GM23338 (cell line): ENCODE measurements around the gene DTX1. TPM values are rescaled to one million over a fixed set of nuclear protein-coding genes. Genes with fewer than 3 reads are reported as not detected.

ENCODE experiments used
- ATAC-seq: fragments of 200-7000 bp; cut with Tn5 transposase; 3 replicates; pipeline ENCODE4 v1.9.1; 2020
- DNase-seq: peaks from one replicate; pipeline ENCODE4 v3.0.0-alpha.2; 2015; ENCODE audit warnings: low spot score
- H2AFZ ChIP-seq: fragments of 200-600 bp; sonication (generic); 2 replicates; pipeline ENCODE4 v1.8.0; 2016; ENCODE audit warnings: antibody characterized with exemption, mild to moderate bottlenecking, moderate library complexity
- H3F3A ChIP-seq: fragments of 200-600 bp; sonication (generic); replicated peaks from 2 replicates; pipeline ENCODE4 v1.8.0; 2017; ENCODE audit warnings: antibody characterized with exemption, mixed run types, low read depth
- H3K27ac ChIP-seq: fragments of 200-600 bp; sonication (generic); 2 replicates; pipeline ENCODE4 v1.6.1; 2016; ENCODE audit warnings: low read depth
- H3K27me3 ChIP-seq: fragments of 200-600 bp; sonication (generic); 2 replicates; pipeline ENCODE4 v1.8.0; 2016; ENCODE audit warnings: mild to moderate bottlenecking, mixed run types, moderate library complexity; ENCODE audit not compliant: insufficient read depth
- H3K36me3 ChIP-seq: fragments of 200-600 bp; sonication (generic); 2 replicates; pipeline ENCODE4 v1.8.0; 2016; ENCODE audit warnings: mild to moderate bottlenecking; ENCODE audit not compliant: insufficient read depth
- H3K4me1 ChIP-seq: fragments of 200-600 bp; sonication (generic); 2 replicates; pipeline ENCODE4 v1.8.0; 2016; ENCODE audit warnings: mild to moderate bottlenecking, moderate library complexity; ENCODE audit not compliant: insufficient read depth
- H3K4me2 ChIP-seq: fragments of 200-600 bp; sonication (generic); 2 replicates; pipeline ENCODE4 v1.7.1; 2017; ENCODE audit warnings: mixed run types
- H3K4me3 ChIP-seq: fragments of 200-600 bp; sonication (generic); 2 replicates; pipeline ENCODE4 v1.6.1; 2016; ENCODE audit warnings: mixed run types
- H3K79me2 ChIP-seq: fragments of 200-600 bp; sonication (generic); replicated peaks from 2 replicates; pipeline ENCODE4 v1.8.0; 2017; ENCODE audit warnings: mild to moderate bottlenecking; ENCODE audit not compliant: insufficient read depth
- H3K9me2 ChIP-seq: fragments of 200-600 bp; sonication (generic); 2 replicates; pipeline ENCODE4 v1.8.0; 2017; ENCODE audit not compliant: insufficient read depth
- H4K20me1 ChIP-seq: fragments of 200-600 bp; sonication (generic); replicated peaks from 2 replicates; pipeline ENCODE4 v1.8.0; 2017; ENCODE audit warnings: mild to moderate bottlenecking; ENCODE audit not compliant: insufficient read depth
- H3K27ac Mint-ChIP-seq: 2 replicates; pipeline ENCODE4 v1.8.0; 2020; ENCODE audit warnings: inconsistent platforms, mild to moderate bottlenecking, moderate library complexity, mixed read lengths
- H3K27me3 Mint-ChIP-seq: 3 replicates; pipeline ENCODE4 v1.8.0; 2022; ENCODE audit warnings: low read depth, mild to moderate bottlenecking, moderate library complexity, mixed read lengths, inconsistent platforms; ENCODE audit not compliant: insufficient read depth, poor library complexity
- H3K36me3 Mint-ChIP-seq: 3 replicates; pipeline ENCODE4 v1.8.0; 2021; ENCODE audit warnings: low read depth, mild to moderate bottlenecking, inconsistent platforms, moderate library complexity, mixed read lengths
- H3K4me1 Mint-ChIP-seq: 3 replicates; pipeline ENCODE4 v1.8.0; 2020; ENCODE audit warnings: mild to moderate bottlenecking, inconsistent platforms, mixed read lengths
- H3K4me3 Mint-ChIP-seq: 3 replicates; pipeline ENCODE4 v1.8.0; 2021; ENCODE audit warnings: moderate library complexity, mild to moderate bottlenecking, inconsistent platforms, mixed read lengths
- H3K9me3 Mint-ChIP-seq: 3 replicates; pipeline ENCODE4 v1.8.0; 2020; ENCODE audit warnings: moderate library complexity, mild to moderate bottlenecking, inconsistent platforms, mixed read lengths
- POLR2AphosphoS5 ChIP-seq: IDR thresholded peaks from 2 replicates; pipeline ENCODE4 v1.6.1; 2016; ENCODE audit warnings: antibody characterized with exemption, low read depth
- polyA plus RNA-seq: library from polyadenylated mRNA; unstranded; fragments of >200 nt; fragmentation: Nextera tagmentation; extraction: Ambion mirVana; gene quantifications from 2 replicates; pipeline ENCODE4 v1.2.1, GENCODE V29; 2016
- total RNA-seq: library from RNA; depleted of rRNA; stranded (reverse); fragments of >200 nt; shearing (Covaris generic); gene quantifications from 2 replicates; pipeline ENCODE4 v1.2.3, GENCODE V29; 2014
- TF ChIP-seq, protein P1 (sequence below), 2 experiments: fragments of 200-600 bp in 1 of 2; sonication (generic) in 1 of 2; conservative IDR thresholded peaks; 2 replicates each; pipeline versions ENCODE4 v1.5.1 to v1.6.1; 2016 to 2017; ENCODE audit warnings: antibody characterized with exemption in 2 of 2, low read depth in 2 of 2, mild to moderate bottlenecking in 2 of 2, moderate library complexity in 1 of 2
- TF ChIP-seq, protein P2 (sequence below): fragments of 250-450 bp; sonication (Bioruptor Pico); IDR thresholded peaks from 2 replicates; pipeline ENCODE4 v1.5.0; 2020; ENCODE audit warnings: mild to moderate bottlenecking, moderate library complexity

Gene DTX1
- total and polyA plus RNA-seq, 2 experiments from 2014 or later = 1.6 to 9.0 TPM

DNA sequence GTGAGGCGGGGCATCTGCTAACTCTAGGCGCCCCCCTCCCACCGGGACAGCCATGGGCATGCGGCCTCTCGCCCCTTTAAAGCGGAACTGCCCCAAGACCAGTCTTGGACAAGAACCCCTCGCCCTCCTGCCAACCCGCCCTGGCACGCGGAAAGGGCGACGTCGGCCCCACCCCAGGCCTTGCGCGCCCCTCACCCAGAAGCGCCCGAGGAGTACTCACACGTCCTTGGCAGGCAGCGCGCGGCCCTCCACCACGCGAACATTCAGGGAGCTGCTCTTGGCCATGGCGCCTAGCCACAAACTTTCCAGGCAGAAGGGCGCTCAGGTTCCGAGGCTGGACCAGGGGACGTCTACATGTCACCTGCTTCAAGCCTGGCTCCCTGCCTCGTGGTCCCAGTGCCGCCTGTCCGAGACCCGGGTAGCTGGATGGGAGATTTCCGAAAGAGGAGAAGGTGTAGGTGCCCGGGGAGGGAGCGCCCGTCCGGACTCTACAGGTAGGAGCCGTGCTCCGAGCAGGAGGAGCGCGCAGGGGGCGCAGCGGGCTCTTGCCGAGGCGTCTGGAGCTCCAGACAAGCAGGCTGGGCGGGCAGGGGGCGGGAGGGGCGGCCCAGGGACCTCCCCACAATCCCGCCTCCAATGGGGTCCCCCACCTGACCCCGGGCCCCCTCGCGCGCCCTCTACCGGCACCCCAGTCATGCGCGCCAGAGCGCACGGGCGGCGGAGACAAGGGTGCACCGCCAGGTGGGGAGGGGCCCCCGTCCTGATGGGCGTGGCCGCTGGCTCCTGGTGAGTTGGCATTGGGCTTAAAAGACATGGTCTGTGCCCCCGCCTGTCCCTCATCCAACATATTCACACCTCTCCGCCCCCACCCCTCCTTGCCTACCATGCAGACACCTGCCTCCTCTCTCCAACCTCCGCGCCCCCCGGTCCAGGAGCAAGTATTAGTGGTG is 78.9 kb downstream of the DTX1 start, which contains the start of gene RASAL1:
Gene RASAL1 (minus strand): TSS at position 584 of the 950 bp plus-strand sequence. CDS start 299 bp downstream, at position 285.
- Mint-ChIP-seq H3K27ac (peak within 1 kb of the TSS; percentile 71), H3K36me3 (no peaks in the 10 kb centered on the region), H3K4me1 (peaks cover 19% of the 10 kb centered on the region), H3K9me3 (no peaks in the 10 kb centered on the region), H3K27me3 (peaks cover 21% of the 10 kb centered on the region), H3K4me3 (peak within 1 kb of the TSS; percentile 83)
- no peaks in the 10 kb centered on the region for H3K9me2 ChIP-seq
- H4K20me1 ChIP-seq = no peaks in the 10 kb centered on the region
- peak within 1 kb of the TSS; percentile 99 for H2AFZ ChIP-seq
- peak; percentile 88 for ATAC-seq
- no peaks in the 10 kb centered on the region for H3K79me2 ChIP-seq
- peak; percentile 92 for DNase-seq
- H3F3A ChIP-seq = 0 out of 2 replicates have a peak, but pooled peaks cover 4% of the 10 kb centered on the region
- H3K4me3 ChIP-seq = peak within 1 kb of the TSS; percentile 80
- no peaks in the 10 kb centered on the region for H3K36me3 ChIP-seq
- peaks cover 14% of the 10 kb centered on the region for H3K4me1 ChIP-seq
- H3K4me2 ChIP-seq = peak within 1 kb of the TSS; percentile 98
- no peak within 1 kb of the TSS for H3K27ac ChIP-seq
- peaks cover 8% of the 10 kb centered on the region for H3K27me3 ChIP-seq
- TF ChIP-seq, protein P1, sequence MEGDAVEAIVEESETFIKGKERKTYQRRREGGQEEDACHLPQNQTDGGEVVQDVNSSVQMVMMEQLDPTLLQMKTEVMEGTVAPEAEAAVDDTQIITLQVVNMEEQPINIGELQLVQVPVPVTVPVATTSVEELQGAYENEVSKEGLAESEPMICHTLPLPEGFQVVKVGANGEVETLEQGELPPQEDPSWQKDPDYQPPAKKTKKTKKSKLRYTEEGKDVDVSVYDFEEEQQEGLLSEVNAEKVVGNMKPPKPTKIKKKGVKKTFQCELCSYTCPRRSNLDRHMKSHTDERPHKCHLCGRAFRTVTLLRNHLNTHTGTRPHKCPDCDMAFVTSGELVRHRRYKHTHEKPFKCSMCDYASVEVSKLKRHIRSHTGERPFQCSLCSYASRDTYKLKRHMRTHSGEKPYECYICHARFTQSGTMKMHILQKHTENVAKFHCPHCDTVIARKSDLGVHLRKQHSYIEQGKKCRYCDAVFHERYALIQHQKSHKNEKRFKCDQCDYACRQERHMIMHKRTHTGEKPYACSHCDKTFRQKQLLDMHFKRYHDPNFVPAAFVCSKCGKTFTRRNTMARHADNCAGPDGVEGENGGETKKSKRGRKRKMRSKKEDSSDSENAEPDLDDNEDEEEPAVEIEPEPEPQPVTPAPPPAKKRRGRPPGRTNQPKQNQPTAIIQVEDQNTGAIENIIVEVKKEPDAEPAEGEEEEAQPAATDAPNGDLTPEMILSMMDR (conservative IDR thresholded peaks at IDR 0.05; ENCODE audit: low read depth in 2 of 2) = peak; percentile 57 to 85
- TF ChIP-seq POLR2AphosphoS5 = peak; percentile 59; the same call in 1 of the 2 replicates
- TF ChIP-seq, protein P2, sequence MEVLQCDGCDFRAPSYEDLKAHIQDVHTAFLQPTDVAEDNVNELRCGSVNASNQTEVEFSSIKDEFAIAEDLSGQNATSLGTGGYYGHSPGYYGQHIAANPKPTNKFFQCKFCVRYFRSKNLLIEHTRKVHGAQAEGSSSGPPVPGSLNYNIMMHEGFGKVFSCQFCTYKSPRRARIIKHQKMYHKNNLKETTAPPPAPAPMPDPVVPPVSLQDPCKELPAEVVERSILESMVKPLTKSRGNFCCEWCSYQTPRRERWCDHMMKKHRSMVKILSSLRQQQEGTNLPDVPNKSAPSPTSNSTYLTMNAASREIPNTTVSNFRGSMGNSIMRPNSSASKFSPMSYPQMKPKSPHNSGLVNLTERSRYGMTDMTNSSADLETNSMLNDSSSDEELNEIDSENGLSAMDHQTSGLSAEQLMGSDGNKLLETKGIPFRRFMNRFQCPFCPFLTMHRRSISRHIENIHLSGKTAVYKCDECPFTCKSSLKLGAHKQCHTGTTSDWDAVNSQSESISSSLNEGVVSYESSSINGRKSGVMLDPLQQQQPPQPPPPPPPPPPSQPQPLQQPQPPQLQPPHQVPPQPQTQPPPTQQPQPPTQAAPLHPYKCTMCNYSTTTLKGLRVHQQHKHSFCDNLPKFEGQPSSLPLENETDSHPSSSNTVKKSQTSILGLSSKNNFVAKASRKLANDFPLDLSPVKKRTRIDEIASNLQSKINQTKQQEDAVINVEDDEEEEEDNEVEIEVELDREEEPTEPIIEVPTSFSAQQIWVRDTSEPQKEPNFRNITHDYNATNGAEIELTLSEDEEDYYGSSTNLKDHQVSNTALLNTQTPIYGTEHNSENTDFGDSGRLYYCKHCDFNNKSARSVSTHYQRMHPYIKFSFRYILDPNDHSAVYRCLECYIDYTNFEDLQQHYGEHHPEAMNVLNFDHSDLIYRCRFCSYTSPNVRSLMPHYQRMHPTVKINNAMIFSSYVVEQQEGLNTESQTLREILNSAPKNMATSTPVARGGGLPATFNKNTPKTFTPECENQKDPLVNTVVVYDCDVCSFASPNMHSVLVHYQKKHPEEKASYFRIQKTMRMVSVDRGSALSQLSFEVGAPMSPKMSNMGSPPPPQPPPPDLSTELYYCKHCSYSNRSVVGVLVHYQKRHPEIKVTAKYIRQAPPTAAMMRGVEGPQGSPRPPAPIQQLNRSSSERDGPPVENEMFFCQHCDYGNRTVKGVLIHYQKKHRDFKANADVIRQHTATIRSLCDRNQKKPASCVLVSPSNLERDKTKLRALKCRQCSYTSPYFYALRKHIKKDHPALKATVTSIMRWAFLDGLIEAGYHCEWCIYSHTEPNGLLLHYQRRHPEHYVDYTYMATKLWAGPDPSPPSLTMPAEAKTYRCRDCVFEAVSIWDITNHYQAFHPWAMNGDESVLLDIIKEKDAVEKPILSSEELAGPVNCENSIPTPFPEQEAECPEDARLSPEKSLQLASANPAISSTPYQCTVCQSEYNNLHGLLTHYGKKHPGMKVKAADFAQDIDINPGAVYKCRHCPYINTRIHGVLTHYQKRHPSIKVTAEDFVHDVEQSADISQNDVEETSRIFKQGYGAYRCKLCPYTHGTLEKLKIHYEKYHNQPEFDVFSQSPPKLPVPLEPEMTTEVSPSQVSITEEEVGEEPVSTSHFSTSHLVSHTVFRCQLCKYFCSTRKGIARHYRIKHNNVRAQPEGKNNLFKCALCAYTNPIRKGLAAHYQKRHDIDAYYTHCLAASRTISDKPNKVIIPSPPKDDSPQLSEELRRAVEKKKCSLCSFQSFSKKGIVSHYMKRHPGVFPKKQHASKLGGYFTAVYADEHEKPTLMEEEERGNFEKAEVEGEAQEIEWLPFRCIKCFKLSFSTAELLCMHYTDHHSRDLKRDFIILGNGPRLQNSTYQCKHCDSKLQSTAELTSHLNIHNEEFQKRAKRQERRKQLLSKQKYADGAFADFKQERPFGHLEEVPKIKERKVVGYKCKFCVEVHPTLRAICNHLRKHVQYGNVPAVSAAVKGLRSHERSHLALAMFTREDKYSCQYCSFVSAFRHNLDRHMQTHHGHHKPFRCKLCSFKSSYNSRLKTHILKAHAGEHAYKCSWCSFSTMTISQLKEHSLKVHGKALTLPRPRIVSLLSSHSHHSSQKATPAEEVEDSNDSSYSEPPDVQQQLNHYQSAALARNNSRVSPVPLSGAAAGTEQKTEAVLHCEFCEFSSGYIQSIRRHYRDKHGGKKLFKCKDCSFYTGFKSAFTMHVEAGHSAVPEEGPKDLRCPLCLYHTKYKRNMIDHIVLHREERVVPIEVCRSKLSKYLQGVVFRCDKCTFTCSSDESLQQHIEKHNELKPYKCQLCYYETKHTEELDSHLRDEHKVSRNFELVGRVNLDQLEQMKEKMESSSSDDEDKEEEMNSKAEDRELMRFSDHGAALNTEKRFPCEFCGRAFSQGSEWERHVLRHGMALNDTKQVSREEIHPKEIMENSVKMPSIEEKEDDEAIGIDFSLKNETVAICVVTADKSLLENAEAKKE = no peak
